Small intestine (tissue), 7 donors: ENCODE measurements around the gene ANKZF1. TPM values are rescaled to one million over a fixed set of nuclear protein-coding genes. Genes with fewer than 3 reads are reported as not detected.

Source experiments
- DNase-seq, 2 donors: peaks; one replicate each; pipeline versions ENCODE4 v3.0.0 to v3.0.0-alpha.2; 2013
- FAIRE-seq: peaks from 2 replicates; lab custom pipeline; 2012; peaks lifted over from hg19 to GRCh38; lab: Jason Lieb, UNC
- H3K27ac ChIP-seq, 3 donors: one replicate each; pipeline ENCODE4 v1.5.1; 2013; ENCODE audit warnings: low read length in 2 of 3, mild to moderate bottlenecking in 2 of 3, control low read depth in 1 of 3, inconsistent platforms in 1 of 3, low read depth in 1 of 3, moderate library complexity in 1 of 3
- H3K27me3 ChIP-seq, 3 donors: one replicate each; pipeline ENCODE4 v1.6.1; 2013; ENCODE audit warnings: low read length in 3 of 3, inconsistent platforms in 1 of 3; ENCODE audit not compliant: control insufficient read depth in 3 of 3, insufficient read depth in 3 of 3
- H3K36me3 ChIP-seq, 3 donors: one replicate each; pipeline ENCODE4 v1.6.1; 2013; ENCODE audit warnings: low read length in 3 of 3, inconsistent platforms in 1 of 3, low read depth in 1 of 3, mild to moderate bottlenecking in 1 of 3, moderate library complexity in 1 of 3; ENCODE audit not compliant: control insufficient read depth in 3 of 3, insufficient read depth in 2 of 3
- H3K4me1 ChIP-seq, 3 donors: one replicate each; pipeline ENCODE4 v1.6.1; 2013; ENCODE audit warnings: low read length in 2 of 3, inconsistent platforms in 1 of 3, low read depth in 1 of 3, mild to moderate bottlenecking in 1 of 3, moderate library complexity in 1 of 3; ENCODE audit not compliant: control insufficient read depth in 3 of 3, insufficient read depth in 2 of 3
- H3K4me3 ChIP-seq, 3 donors: one replicate each; pipeline ENCODE4 v1.5.1; 2013; ENCODE audit warnings: low read length in 3 of 3, control low read depth in 1 of 3, inconsistent platforms in 1 of 3, low read depth in 1 of 3, mild to moderate bottlenecking in 1 of 3, moderate library complexity in 1 of 3
- H3K9me3 ChIP-seq, 2 donors: one replicate each; pipeline ENCODE4 v1.6.1; 2013; ENCODE audit warnings: low read depth in 1 of 2, low read length in 1 of 2; ENCODE audit not compliant: control insufficient read depth in 2 of 2, insufficient read depth in 1 of 2
- WGBS, 3 donors: extraction: QIAGEN DNeasy Blood & Tissue Kit; methylation state at CpG; one replicate each; pipeline ENCODE4 v1.1.7; 2013; 5-methylcytosine and 5-hydroxymethylcytosine counted together
- polyA plus RNA-seq, 4 donors: library from polyadenylated mRNA; stranded (reverse) in 3 of 4; unstranded in 1 of 4; fragments of 200-250 nt in 3 of 4; fragments of 120-200 nt in 1 of 4; gene quantifications; one replicate each; pipeline versions ENCODE4 v1.2.1 to v1.2.3, GENCODE V29; 2013
- donor health status: healthy with polysubstance abuse.
- donor health status: control.
- donor health status: control.
- donor health status: Bipolar disorder and iron deficiency.
- donor health status: healthy.

Gene ANKZF1
- polyA plus RNA-seq, 4 donors = 20.2 to 62.7 (median 36.7) TPM

- DNase-seq = no peak
- FAIRE-seq = no peak
- no peak overlapping the region for H3K27ac ChIP-seq
- no peak overlapping the region for H3K4me3 ChIP-seq
- no peaks in the 10 kb centered on the region for H3K27me3 ChIP-seq
- WGBS, 3 donors = 90 to 91% (median 90%) methylated on average over 5 of the region's 5 CpGs
- H3K36me3 ChIP-seq = peaks cover 7 to 63% (median 9%) of the 10 kb centered on the region in 3 donors
- peaks cover 0 to 33% (median 6%) of the 10 kb centered on the region in 3 donors for H3K4me1 ChIP-seq
- no peaks in the 10 kb centered on the region for H3K9me3 ChIP-seq
Measured at GRCh38 chr2:219282375-219282774, 52.8 kb downstream of the ANKZF1 start.

- WGBS, 3 donors = 88 to 93% (median 92%) methylated on average over 17 of the region's 17 CpGs
- no peaks in the 10 kb centered on the region for H3K27me3 ChIP-seq
- FAIRE-seq (no peak), DNase-seq (no peak)
- H3K4me3 ChIP-seq = no peak overlapping the region
- no peak overlapping the region for H3K27ac ChIP-seq
- no peaks in the 10 kb centered on the region for H3K9me3 ChIP-seq
- peaks cover 7 to 63% (median 9%) of the 10 kb centered on the region in 3 donors for H3K36me3 ChIP-seq
- H3K4me1 ChIP-seq = peaks cover 0 to 26% (median 3%) of the 10 kb centered on the region in 3 donors
Measured at GRCh38 chr2:219282943-219283581, 53.5 kb downstream of the ANKZF1 start.

DNA sequence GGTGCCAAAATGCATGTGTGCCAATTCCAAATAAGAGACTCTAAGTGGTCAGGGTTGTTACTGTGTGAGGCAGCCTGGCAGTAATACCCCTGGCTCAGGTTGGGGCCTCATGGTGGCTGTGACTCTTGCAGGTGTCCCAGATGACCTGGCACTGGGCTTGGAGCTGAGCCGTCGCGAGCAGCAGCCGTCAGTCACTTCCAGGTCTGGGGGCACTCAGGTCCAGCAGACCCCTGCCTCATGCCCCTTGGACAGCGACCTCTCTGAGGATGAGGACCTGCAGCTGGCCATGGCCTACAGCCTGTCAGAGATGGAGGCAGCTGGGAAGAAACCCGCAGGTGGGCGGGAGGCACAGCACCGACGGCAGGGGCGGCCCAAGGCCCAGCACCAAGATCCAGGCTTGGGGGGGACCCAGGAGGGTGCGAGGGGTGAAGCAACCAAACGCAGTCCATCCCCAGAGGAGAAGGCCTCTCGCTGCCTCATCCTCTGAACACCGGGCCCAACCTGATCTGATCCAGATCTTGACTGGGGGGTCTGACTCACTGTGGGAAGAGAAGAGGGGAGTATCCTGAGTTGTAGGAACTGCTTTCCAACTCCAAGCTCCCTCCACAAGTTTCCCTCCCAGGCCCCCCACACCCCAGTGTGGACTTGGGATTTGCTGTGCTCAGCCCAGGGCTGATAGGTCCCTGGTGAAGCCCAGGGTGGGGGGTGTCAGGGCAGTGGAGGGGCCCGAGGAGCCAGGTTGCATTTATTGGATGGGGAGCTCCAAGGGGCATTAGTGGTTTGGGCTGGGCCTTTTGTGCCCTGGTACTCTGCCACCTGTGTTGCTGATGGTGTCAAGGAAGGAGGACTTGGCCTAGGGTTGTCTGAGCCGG lies 55.1 kb downstream of the ANKZF1 start:
- H3K4me1 ChIP-seq = peaks cover 0 to 13% (median 0%) of the 10 kb centered on the region in 3 donors
- FAIRE-seq (no peak), DNase-seq (no peak)
- no peaks in the 10 kb centered on the region for H3K9me3 ChIP-seq
- 92 to 97% (median 93%) methylated on average over 15 to 16 of the region's 16 CpGs for WGBS, 3 donors
- H3K36me3 ChIP-seq = peaks cover 7 to 63% (median 9%) of the 10 kb centered on the region in 3 donors
- no peak overlapping the region for H3K4me3 ChIP-seq
- H3K27ac ChIP-seq = no peak overlapping the region
- no peaks in the 10 kb centered on the region for H3K27me3 ChIP-seq

- no peak overlapping the region for H3K4me3 ChIP-seq
- H3K4me1 ChIP-seq = peaks cover 0 to 7% (median 0%) of the 10 kb centered on the region in 3 donors
- peaks cover 7 to 59% (median 9%) of the 10 kb centered on the region in 3 donors for H3K36me3 ChIP-seq
- DNase-seq = no peak
- H3K27me3 ChIP-seq = no peaks in the 10 kb centered on the region
- H3K9me3 ChIP-seq = no peaks in the 10 kb centered on the region
- H3K27ac ChIP-seq = no peak overlapping the region
- 90 to 96% (median 91%) methylated on average over 12 of the region's 12 CpGs for WGBS, 3 donors
- no peak for FAIRE-seq
Measured at GRCh38 chr2:219285373-219285735, 55.7 kb downstream of the ANKZF1 start.

GRCh38 chr2:219285894-219286425 lies 56.4 kb downstream of the ANKZF1 start:
- H3K27ac ChIP-seq = no peak overlapping the region
- DNase-seq (no peak), FAIRE-seq (no peak)

More at GRCh38 chr2:219285894-219286425, 56.4 kb downstream of the ANKZF1 start:
- peaks cover 0 to 2% (median 0%) of the 10 kb centered on the region in 3 donors for H3K4me1 ChIP-seq
- no peak overlapping the region for H3K4me3 ChIP-seq
- 84 to 94% (median 92%) methylated on average over 17 of the region's 17 CpGs for WGBS, 3 donors
- peaks cover 7 to 53% (median 9%) of the 10 kb centered on the region in 3 donors for H3K36me3 ChIP-seq
- H3K27me3 ChIP-seq = no peaks in the 10 kb centered on the region
- H3K9me3 ChIP-seq = no peaks in the 10 kb centered on the region

Other genes with a start within 250 kb of the ANKZF1 start
- gene FEV, start 244.6 kb upstream of the ANKZF1 start, polyA plus RNA-seq = 10 to 100 TPM in 1 of 4 donors, 1 to 10 TPM in 3; 2.9 to 19.5 (median 4.4) TPM
- gene CRYBA2, start 236.4 kb upstream of the ANKZF1 start, polyA plus RNA-seq = 10 to 100 TPM in 1 of 4 donors, 1 to 10 TPM in 3; 1.3 to 37.0 (median 4.6) TPM
- 1 to 10 TPM in 2 of 4 donors, under 1 TPM in 1, not detected in 1; 0.06 to 4.3 (median 1.1) TPM for gene CFAP65, start 188.3 kb upstream of the ANKZF1 start, polyA plus RNA-seq
- 10 to 100 TPM; 13.5 to 95.4 (median 29.1) TPM for gene IHH, start 168.9 kb upstream of the ANKZF1 start, polyA plus RNA-seq
- 10 to 100 TPM; 19.3 to 47.1 (median 36.6) TPM for gene NHEJ1, start 69.0 kb upstream of the ANKZF1 start, polyA plus RNA-seq
- 10 to 100 TPM in 3 of 4 donors, 1 to 10 TPM in 1; 4.3 to 26.6 (median 12.1) TPM for gene SLC23A3, start 59.8 kb upstream of the ANKZF1 start, polyA plus RNA-seq
- gene CNPPD1, start 52.9 kb upstream of the ANKZF1 start, polyA plus RNA-seq = 10 to 100 TPM; 54.6 to 86.7 (median 72.2) TPM
- 100 to 1,000 TPM in 1 of 4 donors, 10 to 100 TPM in 3; 36.2 to 101 (median 54.5) TPM for gene RETREG2, start 51.5 kb upstream of the ANKZF1 start, polyA plus RNA-seq
- 100 to 1,000 TPM in 2 of 4 donors, 10 to 100 TPM in 2; 46.9 to 182 (median 101) TPM for gene ZFAND2B, start 23.0 kb upstream of the ANKZF1 start, polyA plus RNA-seq
- gene ABCB6, start 10.8 kb upstream of the ANKZF1 start, polyA plus RNA-seq = 10 to 100 TPM; 37.7 to 49.2 (median 43.0) TPM
- gene ATG9A, start 170 bp upstream of the ANKZF1 start, polyA plus RNA-seq = 10 to 100 TPM in 3 of 4 donors, 1 to 10 TPM in 1; 8.1 to 44.1 (median 23.5) TPM
- 10 to 100 TPM in 1 of 4 donors, 1 to 10 TPM in 3; 3.1 to 36.1 (median 4.3) TPM for gene GLB1L, start 15.6 kb downstream of the ANKZF1 start, polyA plus RNA-seq
- 10 to 100 TPM; 31.1 to 53.4 (median 42.6) TPM for gene STK16, start 15.7 kb downstream of the ANKZF1 start, polyA plus RNA-seq
- gene TUBA4B, start 23.4 kb downstream of the ANKZF1 start, polyA plus RNA-seq = under 1 TPM in 2 of 4 donors, not detected in 2; 0.06 to 0.67 TPM
- 10 to 100 TPM; 42.1 to 62.0 (median 49.8) TPM for gene TUBA4A, start 24.1 kb downstream of the ANKZF1 start, polyA plus RNA-seq
- gene DNAJB2, start 49.6 kb downstream of the ANKZF1 start, polyA plus RNA-seq = 10 to 100 TPM; 43.3 to 65.8 (median 57.7) TPM
- gene PTPRN, start 79.6 kb downstream of the ANKZF1 start, polyA plus RNA-seq = 1 to 10 TPM in 3 of 4 donors, not detected in 1; 1.6 to 9.4 (median 4.1) TPM
- gene RESP18, start 102.9 kb downstream of the ANKZF1 start, polyA plus RNA-seq = under 1 TPM in 2 of 4 donors, not detected in 2; 0.16 to 0.28 TPM
- gene DNPEP, start 158.1 kb downstream of the ANKZF1 start, polyA plus RNA-seq = 100 to 1,000 TPM in 3 of 4 donors, 10 to 100 TPM in 1; 98.2 to 200 (median 165) TPM
- gene DES, start 188.6 kb downstream of the ANKZF1 start, polyA plus RNA-seq = 100 to 1,000 TPM in 1 of 4 donors, 10 to 100 TPM in 3; 24.6 to 178 (median 67.4) TPM
- gene SPEG, start 205.0 kb downstream of the ANKZF1 start, polyA plus RNA-seq = 10 to 100 TPM in 1 of 4 donors, 1 to 10 TPM in 2, under 1 TPM in 1; 0.45 to 15.7 (median 5.3) TPM